Endothelial cell of hepatic sinusoid (primary cell): ENCODE results near the gene GJB1.
"Not testable (repeated sequence)": the region's sequence is repeated elsewhere in the genome, so short reads cannot be mapped to it uniquely, and the experiment has no call there.

Source experiments
- in situ Hi-C: cut with HindIII; loops from 2 replicates; pipeline ENCODE4 v1.10.0; 2017; ENCODE audit warnings: low sequenced_read_pairs

The GJB1 gene

DNA sequence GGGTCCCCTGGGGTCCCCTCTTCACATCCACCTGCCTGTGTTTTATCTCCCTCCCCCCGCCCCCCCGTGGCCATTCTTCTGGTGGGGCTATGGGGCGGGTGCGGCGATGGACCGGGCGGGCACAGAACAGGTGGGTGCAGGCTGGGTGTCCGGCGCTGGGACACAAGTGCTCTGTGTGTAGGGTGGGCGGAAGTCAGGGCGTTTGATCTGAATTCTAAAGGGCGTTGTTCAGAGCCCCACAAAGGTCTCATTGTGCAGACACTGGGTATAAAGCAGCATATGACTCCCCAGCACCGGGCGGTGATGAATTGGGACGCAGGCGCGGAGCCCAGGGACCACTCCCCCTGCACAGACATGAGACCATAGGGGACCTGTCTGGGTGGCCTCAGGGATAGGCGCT lies at the start of gene GJB1:
Gene GJB1 (plus strand): TSS at position 296 of the 400 bp plus-strand sequence. CDS start 484 bp downstream, outside the sequence.
- in situ Hi-C loops = no loop called here

DNA sequence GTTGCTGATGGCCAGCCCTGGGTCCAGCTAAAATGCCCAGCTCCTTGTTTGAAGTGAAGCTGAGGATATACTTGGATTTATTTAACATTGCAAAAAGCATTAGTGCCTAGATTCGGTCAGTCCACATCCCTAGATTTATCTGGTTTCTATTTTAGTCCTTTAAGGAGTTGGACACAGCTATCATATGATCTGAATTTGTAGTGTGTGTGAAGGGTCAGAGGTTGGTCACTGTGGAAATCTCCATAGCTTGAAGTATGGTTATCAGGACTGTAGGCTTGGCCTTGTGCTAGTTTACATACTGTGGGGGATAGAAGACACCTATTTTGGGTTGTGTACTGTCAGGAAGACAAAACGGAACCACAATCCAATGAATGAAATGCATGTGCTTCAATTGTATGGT lies 49.6 kb upstream of the GJB1 start:
- in situ Hi-C loops = loop anchor here (25.0 kb wide), 1 partner anchor 111 kb away; the partner anchor contains the start of gene SNX12

DNA sequence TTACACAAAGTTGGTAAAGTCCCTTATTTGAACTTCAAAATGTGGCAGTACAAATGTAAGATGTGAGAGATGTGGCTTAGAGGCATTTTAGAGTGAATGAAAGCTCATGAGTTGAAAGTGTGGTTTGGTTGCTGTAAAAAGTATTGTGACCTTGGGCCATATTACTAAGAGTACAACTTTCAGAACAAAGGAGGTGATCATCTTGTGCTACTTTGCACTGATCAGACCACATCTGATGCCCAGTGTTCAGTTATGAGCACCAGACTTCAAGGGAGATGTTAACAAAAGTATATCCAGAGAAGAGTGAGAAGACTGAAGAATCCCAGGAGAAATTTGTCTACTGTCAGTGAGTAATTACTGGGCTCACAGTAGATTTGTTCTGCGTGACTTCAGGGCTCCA lies 48.2 kb upstream of the GJB1 start:
- in situ Hi-C loops = loop anchor here (25.0 kb wide), 1 partner anchor 112 kb away; the partner anchor contains the start of gene SNX12

DNA sequence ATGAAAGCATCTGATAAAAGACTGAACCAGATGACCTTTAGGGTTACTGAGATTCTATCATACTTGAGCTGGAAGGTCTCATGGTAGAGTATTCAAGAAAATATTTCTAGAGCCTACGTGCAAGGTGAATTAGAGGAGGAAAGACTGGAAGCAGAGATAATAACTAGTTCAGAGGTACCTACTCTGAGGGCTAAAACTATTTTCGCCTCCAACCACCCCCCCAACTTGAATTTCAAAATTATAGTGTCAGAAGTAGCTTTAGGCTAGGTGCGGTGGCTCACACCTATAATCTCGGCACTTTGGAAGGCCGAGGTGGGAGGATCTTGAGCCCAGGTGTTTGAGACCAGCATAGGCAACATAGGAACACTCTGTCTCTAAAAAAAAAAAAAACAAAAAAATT lies 47.5 kb upstream of the GJB1 start:
- in situ Hi-C loops = no loop called here

DNA sequence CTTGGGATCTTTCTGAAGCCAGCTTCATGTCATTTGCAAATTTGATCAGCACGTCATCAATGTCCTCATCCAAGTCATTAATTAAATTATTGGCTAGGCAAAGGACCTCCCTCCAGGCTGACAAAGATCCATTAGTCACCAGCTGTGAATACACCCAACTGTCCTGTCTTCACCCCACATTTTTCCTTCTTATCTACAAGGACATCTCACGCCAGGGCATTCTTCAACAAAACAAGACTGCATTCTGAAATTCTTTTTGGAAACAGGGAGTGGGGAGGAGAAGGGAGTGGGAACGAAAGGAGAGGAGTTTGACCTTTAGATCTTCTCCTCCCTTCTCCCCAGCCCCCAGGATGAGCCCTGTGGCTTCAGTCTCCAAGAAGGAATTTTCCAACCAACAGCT lies 45.7 kb upstream of the GJB1 start:
- in situ Hi-C loops = no loop called here

DNA sequence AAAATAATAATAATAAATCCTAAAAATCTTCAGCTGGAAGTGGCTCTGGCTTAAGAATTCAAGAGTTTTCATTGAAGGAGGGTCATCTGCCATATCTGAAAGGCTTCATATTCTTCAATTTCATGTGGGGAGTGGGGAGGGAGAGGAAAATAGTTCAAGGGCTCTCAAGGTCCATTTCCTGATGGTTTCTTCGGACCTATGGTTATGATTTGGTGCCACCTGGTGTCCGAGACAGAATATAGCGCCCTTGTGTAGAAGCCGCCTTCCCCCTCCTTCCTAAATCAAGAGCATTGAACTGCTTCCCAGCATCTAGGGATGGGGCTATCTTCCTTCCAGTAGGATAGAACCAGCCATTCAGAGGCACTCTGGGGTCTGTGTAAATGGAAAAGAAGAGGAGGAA lies 44.1 kb upstream of the GJB1 start:
- in situ Hi-C loops = no loop called here

DNA sequence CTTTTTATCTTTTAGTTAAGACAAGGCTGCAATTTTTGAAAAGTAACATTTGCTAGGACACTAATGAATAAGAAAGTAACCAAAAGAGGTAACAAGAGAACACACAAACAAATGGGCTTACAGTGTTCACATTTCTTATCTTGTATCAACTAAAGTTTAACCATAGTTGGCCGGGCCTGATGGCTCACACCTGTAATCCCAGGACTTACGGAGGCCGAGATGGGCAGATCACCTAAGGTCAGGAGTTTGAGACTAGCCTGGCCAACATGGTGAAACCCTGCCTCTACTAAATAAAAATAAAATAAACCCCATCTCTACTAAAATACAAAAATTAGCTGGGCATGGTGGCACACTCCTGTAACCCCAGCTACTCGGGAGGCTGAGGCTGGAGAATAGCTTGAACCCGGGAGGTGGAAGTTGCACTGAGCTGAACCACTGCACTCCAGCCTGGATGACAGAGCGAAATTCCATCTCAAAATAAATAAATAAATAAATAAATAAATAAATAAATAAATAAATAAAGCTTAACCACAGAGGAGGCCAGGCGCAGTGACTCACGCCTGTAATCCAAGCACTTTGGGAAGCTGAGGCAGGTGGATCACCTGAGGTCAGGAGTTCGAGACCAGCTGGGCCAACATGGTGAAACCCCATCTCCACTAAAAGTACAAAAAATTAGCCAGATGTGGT lies 42.3 kb upstream of the GJB1 start:
- in situ Hi-C loops = not testable (repeated sequence)

DNA sequence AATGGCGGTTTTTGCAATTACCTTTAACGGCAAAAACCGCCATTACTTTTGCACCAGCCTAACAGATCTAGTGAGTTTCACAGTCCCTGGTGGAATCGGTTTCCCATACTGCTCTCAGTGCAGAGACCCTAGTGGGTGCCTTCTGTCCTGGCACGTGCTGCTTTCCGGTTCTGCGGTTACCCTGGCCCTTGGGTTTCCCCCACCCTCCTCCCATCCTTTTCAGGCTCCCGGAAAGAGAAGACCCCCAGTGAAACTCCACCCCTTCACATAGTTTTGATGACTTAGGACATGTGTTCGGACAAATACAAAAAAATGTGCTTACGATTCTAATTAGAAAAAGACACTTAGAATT lies 41.5 kb upstream of the GJB1 start:
- in situ Hi-C loops = no loop called here

DNA sequence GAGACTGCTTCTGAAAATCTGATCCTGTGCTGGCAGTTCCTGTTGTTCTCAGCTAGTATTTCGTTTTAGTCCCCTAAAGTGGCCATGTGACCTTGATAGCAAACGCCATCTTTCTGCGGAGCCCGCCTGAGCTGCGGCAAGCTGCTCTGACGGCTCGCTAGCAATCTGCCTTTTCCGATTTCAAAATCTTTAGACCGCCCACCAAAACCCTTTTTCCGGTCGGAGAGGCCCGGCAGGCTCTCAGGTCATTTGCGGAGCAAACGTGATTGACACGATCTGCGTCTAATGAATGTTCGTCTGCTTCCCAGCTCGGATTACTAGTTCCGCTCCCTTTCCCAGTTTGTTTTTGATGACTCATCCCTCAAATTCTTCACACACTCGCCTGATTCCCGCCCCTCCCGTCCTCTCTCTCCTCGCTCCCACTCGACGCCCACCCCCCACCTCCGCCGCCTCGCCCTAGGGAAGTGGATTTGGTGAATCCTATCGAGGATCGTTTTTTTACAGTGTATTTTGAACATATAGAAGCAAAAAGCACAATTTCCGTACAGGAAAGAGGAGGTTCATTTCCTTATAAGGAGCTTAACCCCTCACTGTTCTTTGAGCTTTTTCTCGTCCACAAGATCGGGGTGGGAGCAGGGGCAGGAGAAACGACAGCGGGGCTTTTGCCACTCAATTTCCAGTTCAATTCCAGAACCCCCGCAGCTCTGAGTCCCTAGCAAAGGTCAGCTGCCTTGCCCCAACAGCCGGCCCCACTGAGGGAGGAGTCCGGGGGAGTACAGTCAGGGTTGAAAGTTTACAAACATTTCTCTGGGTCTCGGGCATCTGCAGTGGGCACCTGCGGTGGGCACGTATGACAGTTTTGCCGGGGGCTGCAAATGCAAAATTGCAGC lies 40.9 kb upstream of the GJB1 start:
- in situ Hi-C loops = no loop called here

DNA sequence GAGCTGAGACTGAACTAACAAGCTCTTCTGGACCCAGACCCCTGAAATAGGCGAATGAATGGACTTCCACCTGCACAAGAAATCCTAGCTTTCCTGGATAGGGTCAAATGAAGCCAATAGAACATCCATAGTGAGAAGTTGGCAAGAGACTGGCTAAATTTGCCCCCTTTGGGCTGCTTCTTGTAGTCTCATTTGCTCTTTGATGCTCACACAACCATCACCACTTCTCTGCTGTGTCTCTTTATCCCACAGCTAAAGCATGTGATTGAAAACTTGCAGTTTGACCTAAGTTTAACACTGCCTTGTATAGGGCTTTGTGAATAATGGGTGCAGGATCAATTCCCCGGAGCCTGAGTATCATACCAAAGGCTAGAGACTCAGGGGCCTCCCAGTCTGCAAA lies 40.2 kb upstream of the GJB1 start:
- in situ Hi-C loops = no loop called here

DNA sequence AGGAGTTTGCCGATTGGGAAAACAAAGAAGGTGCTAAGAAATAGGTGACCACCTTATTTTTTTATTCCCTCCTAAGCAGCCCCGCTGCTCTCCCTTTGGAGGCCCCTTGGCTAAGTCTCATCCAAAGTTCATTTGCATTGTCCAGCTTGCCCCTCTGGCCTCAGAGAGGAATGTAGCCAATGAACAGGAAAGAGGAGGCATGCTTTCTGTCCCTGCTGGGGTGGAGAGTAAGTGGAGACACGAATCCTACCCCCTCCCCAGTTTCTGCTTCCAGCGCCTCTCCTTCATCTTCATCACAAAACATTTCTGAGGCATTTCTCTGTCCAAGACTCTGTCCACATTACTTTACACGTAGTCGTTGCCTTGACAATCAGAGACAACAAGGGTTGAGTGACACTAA lies 39.7 kb upstream of the GJB1 start:
- in situ Hi-C loops = no loop called here

DNA sequence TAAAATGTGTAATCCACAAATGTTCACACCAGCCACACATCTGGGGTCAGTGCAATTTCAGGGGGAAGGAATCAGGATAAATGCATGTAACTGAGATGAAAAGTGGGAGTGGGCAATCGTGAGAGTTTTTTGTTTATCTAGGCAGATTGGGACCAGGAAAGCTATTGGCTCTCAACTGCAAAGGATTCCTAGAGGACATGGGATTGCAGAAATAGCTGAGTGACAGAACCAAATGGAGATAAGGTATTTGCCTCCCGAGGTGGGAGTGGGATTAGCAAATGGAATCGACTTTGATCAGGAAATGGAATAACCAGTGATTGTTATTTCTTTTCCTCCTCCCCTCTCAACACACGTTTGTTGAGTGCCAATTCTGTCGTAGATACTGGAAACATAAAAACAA lies 38.9 kb upstream of the GJB1 start:
- in situ Hi-C loops = no loop called here

DNA sequence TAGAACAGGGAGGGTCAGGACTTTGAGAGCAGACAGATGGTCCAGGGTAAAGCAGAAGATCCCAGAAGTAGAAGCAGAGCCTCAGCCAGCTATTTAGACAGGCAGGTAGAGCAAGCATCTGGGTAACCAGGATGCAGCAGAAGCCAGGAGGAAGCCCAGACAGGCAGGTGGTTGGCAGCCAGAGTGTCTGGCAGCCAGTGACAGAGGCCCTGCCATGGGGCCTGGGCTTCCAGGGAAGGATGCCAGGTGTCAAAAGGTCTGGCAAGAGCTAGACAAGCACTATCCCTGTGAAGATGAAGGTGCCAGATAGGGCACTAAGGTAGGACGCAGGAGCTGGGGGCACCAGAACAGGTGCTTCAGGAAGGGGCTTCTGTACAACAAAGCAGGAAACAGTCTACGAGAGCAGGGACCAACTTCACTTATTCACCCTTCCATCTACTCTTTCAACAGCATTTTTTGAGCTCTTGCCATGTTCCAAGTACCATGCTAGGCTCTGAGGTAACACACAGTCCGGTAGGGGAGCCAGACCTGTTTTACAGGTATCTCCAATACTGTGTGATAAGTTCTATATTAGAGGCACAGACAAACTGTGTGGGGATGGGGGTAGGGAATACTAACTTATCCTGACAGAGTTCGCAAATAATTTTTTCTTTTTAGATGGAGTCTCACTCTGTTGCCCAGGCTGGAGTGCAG lies 38.1 kb upstream of the GJB1 start:
- in situ Hi-C loops = no loop called here

DNA sequence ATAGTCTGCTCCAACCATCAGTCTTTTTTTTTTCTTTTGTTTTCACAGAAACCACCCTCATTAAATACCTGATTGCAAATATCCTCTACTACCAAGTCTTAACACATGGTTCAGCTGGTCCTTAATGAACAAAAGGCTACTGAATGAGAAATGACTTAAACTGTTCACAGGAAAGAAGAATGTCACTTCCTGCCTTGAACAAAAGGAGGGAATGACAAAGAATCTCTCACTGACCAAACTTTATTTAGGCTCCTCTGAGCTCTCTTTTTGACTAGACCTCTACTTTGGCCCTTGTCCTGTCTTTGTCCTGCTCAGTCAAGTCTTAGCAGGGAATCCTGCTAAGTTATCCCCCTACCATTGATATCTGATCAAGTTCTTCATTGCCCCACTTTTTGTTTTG lies 31.8 kb upstream of the GJB1 start:
- in situ Hi-C loops = no loop called here

DNA sequence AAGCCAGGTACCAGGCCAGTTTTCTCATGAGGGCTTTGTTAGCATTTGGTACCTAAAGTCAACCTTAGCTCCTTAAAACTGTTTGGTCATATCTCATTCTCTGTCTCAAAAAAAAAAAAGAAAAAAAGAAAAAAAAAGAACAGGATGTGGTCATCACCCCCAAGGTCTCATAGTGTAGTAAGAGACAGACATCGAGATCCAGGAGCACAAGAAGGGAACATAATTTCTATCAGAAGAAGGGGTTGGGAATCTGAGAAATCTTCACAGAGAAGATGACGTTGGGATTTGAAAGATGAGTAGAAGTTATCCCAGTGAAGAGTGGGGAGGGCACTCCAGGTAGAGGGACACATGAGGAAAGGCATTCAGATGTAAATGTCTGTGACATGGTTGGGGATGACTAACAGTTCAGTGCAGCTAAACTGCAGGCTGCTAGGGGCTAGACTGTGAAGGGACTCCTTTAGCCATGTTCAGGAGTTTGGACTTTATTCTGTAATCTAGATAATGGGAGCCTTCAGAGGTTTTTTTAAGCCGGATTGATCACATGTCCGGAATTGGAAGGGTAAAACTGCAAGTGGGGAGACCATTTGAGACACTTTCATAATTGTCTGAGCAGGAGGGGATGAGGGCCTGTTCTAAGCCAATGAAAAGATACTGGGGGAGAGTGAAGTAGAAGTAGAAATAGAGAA lies 26.9 kb upstream of the GJB1 start:
- in situ Hi-C loops = no loop called here

DNA sequence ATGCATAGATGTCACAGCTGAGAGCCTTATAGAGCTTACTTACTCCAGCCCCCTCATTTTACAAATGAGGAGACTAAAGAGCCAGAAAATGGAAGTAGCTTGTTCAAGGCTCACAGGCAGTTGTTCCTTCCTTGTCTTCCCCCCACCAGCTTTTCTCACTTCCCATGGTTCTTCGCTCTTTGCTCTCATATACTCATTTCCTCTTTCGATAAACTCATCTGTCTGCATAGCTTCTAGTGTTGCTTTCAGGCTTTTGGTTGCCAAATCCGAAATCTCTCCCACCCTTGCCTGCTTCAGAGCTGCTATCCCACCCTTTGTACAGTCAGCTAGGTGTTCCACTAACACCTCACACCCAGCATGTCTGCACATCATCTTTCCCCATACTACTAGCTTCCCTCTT lies 25.0 kb upstream of the GJB1 start:
- in situ Hi-C loops = no loop called here

DNA sequence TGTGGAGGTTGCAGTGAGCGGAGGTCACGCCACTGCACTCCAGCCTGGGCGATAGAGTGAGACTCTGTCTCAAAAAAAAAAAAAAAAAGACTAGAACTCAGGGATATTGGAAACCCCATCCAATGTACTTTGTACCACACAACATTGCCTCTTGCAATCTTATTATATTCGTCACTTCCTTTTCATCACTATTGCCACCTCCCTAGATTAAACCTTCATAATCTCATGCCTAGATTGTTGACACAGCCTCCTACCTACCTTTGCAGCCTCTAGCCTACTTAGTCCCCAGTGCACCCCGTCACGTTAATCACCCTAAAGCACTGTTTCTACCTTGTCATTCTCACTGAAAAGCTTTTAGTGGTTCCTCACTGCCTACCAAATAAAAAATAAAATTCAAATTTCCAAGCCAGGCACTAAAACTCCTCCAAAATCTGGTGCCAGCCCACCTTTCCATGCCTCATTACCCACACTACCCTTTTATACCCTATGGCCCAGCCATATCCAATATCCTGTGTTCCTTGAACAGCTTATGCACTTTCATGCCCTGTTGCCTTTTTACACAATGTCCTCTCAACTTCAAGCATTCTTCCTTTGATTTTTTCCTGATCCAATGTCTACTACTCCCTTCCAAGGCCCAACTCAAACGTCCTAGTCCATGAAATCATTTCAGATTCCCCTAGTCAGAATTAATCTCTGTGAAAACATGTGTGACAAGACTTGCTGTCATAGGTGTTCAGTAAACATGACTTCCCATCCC lies 23.6 kb upstream of the GJB1 start:
- in situ Hi-C loops = no loop called here

DNA sequence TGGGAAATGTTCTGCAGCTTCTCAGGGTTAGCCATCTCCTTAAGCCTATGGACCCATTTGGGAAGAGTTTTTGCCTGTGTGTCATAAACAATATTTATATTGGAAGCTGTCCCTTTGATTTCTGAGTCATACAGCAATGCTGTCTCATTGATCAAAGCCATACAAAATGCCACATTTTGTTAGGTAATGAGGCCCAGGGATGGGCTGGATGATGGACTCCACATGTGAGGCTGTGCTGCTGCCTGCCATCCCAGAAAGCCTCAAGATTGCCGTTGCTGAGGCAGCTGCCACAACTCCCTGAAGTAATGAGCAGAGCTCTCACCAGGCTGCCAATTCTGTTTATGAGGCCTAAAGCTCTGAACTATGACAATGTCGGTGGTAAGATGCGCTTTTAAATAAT lies 12.2 kb upstream of the GJB1 start:
- in situ Hi-C loops = no loop called here

DNA sequence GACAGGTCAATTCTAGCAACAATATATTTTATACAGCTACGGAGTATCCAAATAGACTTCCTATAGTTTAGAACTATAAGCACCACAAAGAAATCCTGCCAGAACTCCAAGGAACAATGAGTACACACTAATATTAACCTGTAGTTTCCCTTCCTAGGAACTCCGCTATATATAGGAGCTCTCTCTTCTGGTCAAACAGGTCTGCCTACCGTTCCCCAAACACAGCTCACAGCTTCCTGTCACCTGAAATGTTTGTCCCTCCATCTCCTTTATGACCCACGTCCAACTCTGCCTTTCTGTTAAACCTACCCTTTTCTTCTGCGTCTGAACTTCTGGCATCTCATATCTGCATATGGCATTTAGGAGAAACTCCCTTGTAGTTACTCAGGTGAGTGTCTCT lies 10.5 kb upstream of the GJB1 start:
- in situ Hi-C loops = no loop called here

DNA sequence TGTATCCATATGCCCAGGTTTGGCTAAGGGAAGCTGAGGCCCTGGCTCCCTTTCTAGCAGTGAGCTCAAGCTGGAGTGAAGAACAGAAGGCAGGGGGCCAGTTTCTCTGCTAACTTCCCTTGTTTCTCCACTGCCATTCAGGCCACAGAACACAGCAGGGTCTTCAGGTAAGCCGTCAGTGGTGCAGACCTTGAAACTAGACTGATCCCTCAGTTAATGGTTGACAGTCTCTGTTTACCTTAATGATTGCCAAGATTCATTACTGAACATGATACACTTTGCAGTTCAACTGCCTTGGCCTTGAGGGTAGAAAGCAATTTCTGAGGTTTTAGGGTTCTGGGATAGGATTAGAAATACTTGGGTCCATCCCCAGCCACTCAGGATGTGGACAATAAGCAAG lies 8.9 kb upstream of the GJB1 start:
- in situ Hi-C loops = no loop called here
